MM.1S (cell line): ENCODE data around the gene SRSF8.
A peak's percentile ranks its signal among the peaks of the same experiment; 100 is the strongest.

Experiments used
- DNase-seq: peaks from one replicate; pipeline ENCODE4 v3.0.0-alpha.2; 2015
- H2AFZ ChIP-seq: fragments of 300-600 bp; sonication (generic); 2 replicates; pipeline ENCODE4 v1.6.0; 2016; ENCODE audit warnings: antibody characterized with exemption, low read length
- H3F3A ChIP-seq: fragments of 300-600 bp; sonication (generic); 2 replicates; pipeline ENCODE4 v1.6.1; 2016; ENCODE audit warnings: mild to moderate bottlenecking, antibody characterized with exemption, low read length, moderate library complexity, mixed read lengths; ENCODE audit not compliant: insufficient read depth
- H3K27ac ChIP-seq: fragments of 300-600 bp; sonication (generic); 2 replicates; pipeline ENCODE4 v1.5.1; 2016; ENCODE audit warnings: mild to moderate bottlenecking, low read length
- H3K27me3 ChIP-seq: fragments of 300-600 bp; sonication (generic); replicated peaks from 2 replicates; pipeline ENCODE4 v1.6.0; 2016; ENCODE audit warnings: low read length; ENCODE audit not compliant: insufficient read depth
- H3K36me3 ChIP-seq: fragments of 300-600 bp; sonication (generic); replicated peaks from 2 replicates; pipeline ENCODE4 v1.6.1; 2016; ENCODE audit warnings: mild to moderate bottlenecking, low read length, mixed read lengths; ENCODE audit not compliant: insufficient read depth
- H3K4me1 ChIP-seq: fragments of 300-600 bp; sonication (generic); 2 replicates; pipeline ENCODE4 v1.6.1; 2016; ENCODE audit warnings: low read length, mixed read lengths
- H3K4me2 ChIP-seq: fragments of 300-600 bp; sonication (generic); 2 replicates; pipeline ENCODE4 v1.6.0; 2016; ENCODE audit warnings: low read depth, low read length
- H3K4me3 ChIP-seq: fragments of 300-600 bp; sonication (generic); 2 replicates; pipeline ENCODE4 v1.5.1; 2016; ENCODE audit warnings: low read length, mixed read lengths
- H3K79me2 ChIP-seq: fragments of 300-600 bp; sonication (generic); 2 replicates; pipeline ENCODE4 v1.6.1; 2016; ENCODE audit warnings: mixed run types, low read length, mixed read lengths
- H3K9ac ChIP-seq: fragments of 300-600 bp; sonication (generic); 2 replicates; pipeline ENCODE4 v1.6.1; 2016; ENCODE audit warnings: low read length, mixed read lengths
- H3K9me2 ChIP-seq: fragments of 300-600 bp; sonication (generic); replicated peaks from 2 replicates; pipeline ENCODE4 v1.6.1; 2016; ENCODE audit warnings: mild to moderate bottlenecking, low read length, mixed read lengths; ENCODE audit not compliant: insufficient read depth
- H3K9me3 ChIP-seq: fragments of 300-600 bp; sonication (generic); replicated peaks from 2 replicates; pipeline ENCODE4 v1.6.1; 2016; ENCODE audit warnings: mild to moderate bottlenecking, low read length, mixed read lengths; ENCODE audit not compliant: insufficient read depth
- H4K20me1 ChIP-seq: fragments of 300-600 bp; sonication (generic); 2 replicates; pipeline ENCODE4 v1.6.1; 2016; ENCODE audit warnings: mild to moderate bottlenecking, low read length, moderate library complexity, mixed read lengths; ENCODE audit not compliant: insufficient read depth
- CTCF ChIP-seq: fragments of 300-600 bp; sonication (generic); IDR thresholded peaks from 2 replicates; pipeline ENCODE4 v1.5.1; 2016; ENCODE audit warnings: antibody characterized with exemption, low read length, mixed read lengths
- EZH2 ChIP-seq: fragments of 300-600 bp; sonication (generic); optimal IDR thresholded peaks from 2 replicates; pipeline ENCODE3; 2017; ENCODE audit warnings: low read depth, mild to moderate bottlenecking, antibody characterized with exemption, low read length, mixed read lengths
- EZH2phosphoT487 ChIP-seq: fragments of 300-600 bp; sonication (generic); IDR thresholded peaks from 2 replicates; pipeline ENCODE4 v1.6.1; 2018; ENCODE audit warnings: antibody characterized with exemption, low read length

SRSF8 gene

DNA sequence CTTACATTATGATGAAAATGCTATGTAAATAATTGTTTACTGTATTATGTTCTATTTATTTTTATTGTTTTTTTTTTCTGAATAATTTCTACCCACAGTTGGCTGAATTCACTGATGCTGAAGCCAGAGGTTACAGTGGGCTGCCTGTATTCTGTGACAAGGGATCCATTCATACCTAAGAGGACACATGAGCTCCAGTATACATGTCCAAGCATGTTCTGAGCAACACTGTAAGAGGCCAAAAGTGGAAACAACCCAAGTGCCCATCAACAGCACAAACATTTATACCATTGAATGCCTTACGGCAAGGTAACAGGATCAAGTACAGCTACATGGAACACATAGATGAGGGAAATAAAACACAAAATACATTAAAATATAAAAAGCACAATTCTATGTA, 1.4 kb upstream of the SRSF8 start:
- peaks cover 28% of the 10 kb centered on the region for H3F3A ChIP-seq
- no peaks in the 10 kb centered on the region for H3K4me1 ChIP-seq
- no peak overlapping the region for H3K4me3 ChIP-seq
- H3K9ac ChIP-seq, result no peak overlapping the region
- H3K9me3 ChIP-seq, result no peaks in the 10 kb centered on the region
- peaks cover 29% of the 10 kb centered on the region for H3K79me2 ChIP-seq
- no peaks in the 10 kb centered on the region for H3K9me2 ChIP-seq
- H2AFZ ChIP-seq, result no peak overlapping the region
- no peaks in the 10 kb centered on the region for H4K20me1 ChIP-seq
- H3K27ac ChIP-seq, result no peak overlapping the region
- DNase-seq, result no peak
- TF ChIP-seq EZH2 (no peak), CTCF (no peak), EZH2phosphoT487 (no peak)
- H3K27me3 ChIP-seq, result no peaks in the 10 kb centered on the region
- H3K4me2 ChIP-seq, result no peak overlapping the region
- no peaks in the 10 kb centered on the region for H3K36me3 ChIP-seq

GRCh38 chr11:95067039-95067840, 521 bp downstream of the SRSF8 start:
- Histone ChIP-seq H3K79me2 (peaks cover 40% of the 10 kb centered on the region), H3K27ac (peak overlapping the region; percentile 89), H3K27me3 (no peaks in the 10 kb centered on the region), H3K36me3 (no peaks in the 10 kb centered on the region; the same call in 1 of the 2 replicates), H3K4me2 (peak overlapping the region; percentile 86), H3F3A (peaks cover 28% of the 10 kb centered on the region), H2AFZ (peak overlapping the region; percentile 85), H3K4me3 (peak overlapping the region; percentile 100), H3K9me2 (no peaks in the 10 kb centered on the region), H3K9ac (peak overlapping the region; percentile 98), H3K4me1 (no peaks in the 10 kb centered on the region), H4K20me1 (no peaks in the 10 kb centered on the region), H3K9me3 (no peaks in the 10 kb centered on the region)
- DNase-seq, result peak; percentile 86
- TF ChIP-seq CTCF (peak; percentile 41), EZH2phosphoT487 (no peak)

GRCh38 chr11:95067841-95068219, 1.1 kb downstream of the SRSF8 start:
- Histone ChIP-seq H3K4me3 (peak overlapping the region; percentile 100), H3F3A (peaks cover 28% of the 10 kb centered on the region), H3K9ac (peak overlapping the region; percentile 98), H3K36me3 (no peaks in the 10 kb centered on the region; the same call in 1 of the 2 replicates), H3K27me3 (no peaks in the 10 kb centered on the region), H3K9me3 (no peaks in the 10 kb centered on the region), H2AFZ (peak overlapping the region; percentile 85), H3K27ac (peak overlapping the region; percentile 89), H3K4me1 (no peaks in the 10 kb centered on the region), H3K79me2 (peaks cover 40% of the 10 kb centered on the region), H3K4me2 (peak overlapping the region; percentile 86), H4K20me1 (no peaks in the 10 kb centered on the region), H3K9me2 (no peaks in the 10 kb centered on the region)
- DNase-seq, result no peak
- TF ChIP-seq CTCF (no peak), EZH2phosphoT487 (no peak), EZH2 (no peak)
